ENCODE results near the gene ATAD3B.
"Not testable (repeated sequence)": the region's sequence is repeated elsewhere in the genome, so short reads cannot be mapped to it uniquely, and the experiment has no call there.

DNA sequence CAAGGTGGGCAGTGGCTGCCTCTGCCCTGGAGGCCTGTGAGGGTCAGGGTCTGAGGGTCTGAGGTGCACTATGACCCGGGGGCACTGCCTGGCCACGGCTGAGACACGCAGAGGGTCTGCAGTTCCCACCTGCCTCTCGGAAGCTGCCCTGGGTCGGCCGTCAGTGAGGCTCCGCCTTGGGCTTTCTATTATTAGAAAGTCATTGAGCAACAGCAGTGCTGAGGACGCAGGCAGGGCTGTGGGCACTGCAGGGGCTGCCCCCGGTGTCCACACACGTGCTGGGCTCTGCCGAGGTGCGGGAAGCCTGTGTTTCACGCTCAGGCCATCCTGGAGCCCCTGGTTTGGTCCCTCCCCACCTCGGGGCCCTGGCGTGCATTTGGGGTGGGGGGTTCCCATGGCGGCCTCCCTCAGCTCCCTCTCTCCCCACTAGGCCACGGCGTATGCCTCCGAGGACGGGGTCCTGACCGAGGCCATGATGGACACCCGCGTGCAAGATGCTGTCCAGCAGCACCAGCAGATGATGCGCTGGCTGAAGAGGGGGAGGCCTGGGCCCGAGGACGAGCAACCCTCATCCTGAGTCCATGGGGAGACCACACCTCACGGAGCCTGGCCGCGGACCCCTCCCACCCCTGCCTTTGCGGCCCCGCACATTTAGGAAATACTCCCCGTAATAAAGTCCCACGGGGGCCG lies 37.4 kb downstream of the ATAD3B start:
- TF ChIP-seq, protein P1, sequence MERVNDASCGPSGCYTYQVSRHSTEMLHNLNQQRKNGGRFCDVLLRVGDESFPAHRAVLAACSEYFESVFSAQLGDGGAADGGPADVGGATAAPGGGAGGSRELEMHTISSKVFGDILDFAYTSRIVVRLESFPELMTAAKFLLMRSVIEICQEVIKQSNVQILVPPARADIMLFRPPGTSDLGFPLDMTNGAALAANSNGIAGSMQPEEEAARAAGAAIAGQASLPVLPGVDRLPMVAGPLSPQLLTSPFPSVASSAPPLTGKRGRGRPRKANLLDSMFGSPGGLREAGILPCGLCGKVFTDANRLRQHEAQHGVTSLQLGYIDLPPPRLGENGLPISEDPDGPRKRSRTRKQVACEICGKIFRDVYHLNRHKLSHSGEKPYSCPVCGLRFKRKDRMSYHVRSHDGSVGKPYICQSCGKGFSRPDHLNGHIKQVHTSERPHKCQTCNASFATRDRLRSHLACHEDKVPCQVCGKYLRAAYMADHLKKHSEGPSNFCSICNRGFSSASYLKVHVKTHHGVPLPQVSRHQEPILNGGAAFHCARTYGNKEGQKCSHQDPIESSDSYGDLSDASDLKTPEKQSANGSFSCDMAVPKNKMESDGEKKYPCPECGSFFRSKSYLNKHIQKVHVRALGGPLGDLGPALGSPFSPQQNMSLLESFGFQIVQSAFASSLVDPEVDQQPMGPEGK (tag by site-specific recombination; IDR thresholded peaks at IDR 0.05): not testable (repeated sequence)
- TF ChIP-seq ZNF416 (tag by site-specific recombination; IDR thresholded peaks at IDR 0.05); ZBTB20 (tag by site-specific recombination; IDR thresholded peaks at IDR 0.05); ZNF530 (tag by site-specific recombination; IDR thresholded peaks at IDR 0.05; ENCODE audit: low read depth): not testable (repeated sequence)
- TF ChIP-seq, protein P2, sequence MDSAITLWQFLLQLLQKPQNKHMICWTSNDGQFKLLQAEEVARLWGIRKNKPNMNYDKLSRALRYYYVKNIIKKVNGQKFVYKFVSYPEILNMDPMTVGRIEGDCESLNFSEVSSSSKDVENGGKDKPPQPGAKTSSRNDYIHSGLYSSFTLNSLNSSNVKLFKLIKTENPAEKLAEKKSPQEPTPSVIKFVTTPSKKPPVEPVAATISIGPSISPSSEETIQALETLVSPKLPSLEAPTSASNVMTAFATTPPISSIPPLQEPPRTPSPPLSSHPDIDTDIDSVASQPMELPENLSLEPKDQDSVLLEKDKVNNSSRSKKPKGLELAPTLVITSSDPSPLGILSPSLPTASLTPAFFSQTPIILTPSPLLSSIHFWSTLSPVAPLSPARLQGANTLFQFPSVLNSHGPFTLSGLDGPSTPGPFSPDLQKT (IDR thresholded peaks at IDR 0.05; ENCODE audit: borderline replicate concordance, low read depth, low read length): not testable (repeated sequence)
- TF ChIP-seq, protein P3, sequence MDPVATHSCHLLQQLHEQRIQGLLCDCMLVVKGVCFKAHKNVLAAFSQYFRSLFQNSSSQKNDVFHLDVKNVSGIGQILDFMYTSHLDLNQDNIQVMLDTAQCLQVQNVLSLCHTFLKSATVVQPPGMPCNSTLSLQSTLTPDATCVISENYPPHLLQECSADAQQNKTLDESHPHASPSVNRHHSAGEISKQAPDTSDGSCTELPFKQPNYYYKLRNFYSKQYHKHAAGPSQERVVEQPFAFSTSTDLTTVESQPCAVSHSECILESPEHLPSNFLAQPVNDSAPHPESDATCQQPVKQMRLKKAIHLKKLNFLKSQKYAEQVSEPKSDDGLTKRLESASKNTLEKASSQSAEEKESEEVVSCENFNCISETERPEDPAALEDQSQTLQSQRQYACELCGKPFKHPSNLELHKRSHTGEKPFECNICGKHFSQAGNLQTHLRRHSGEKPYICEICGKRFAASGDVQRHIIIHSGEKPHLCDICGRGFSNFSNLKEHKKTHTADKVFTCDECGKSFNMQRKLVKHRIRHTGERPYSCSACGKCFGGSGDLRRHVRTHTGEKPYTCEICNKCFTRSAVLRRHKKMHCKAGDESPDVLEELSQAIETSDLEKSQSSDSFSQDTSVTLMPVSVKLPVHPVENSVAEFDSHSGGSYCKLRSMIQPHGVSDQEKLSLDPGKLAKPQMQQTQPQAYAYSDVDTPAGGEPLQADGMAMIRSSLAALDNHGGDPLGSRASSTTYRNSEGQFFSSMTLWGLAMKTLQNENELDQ (tag by site-specific recombination; IDR thresholded peaks at IDR 0.05; ENCODE audit: low read depth): not testable (repeated sequence)

Measured in HEK293 (cell line).